Measurements from ENCODE around the gene CHRNA1. TPM values are rescaled to one million over a fixed set of nuclear protein-coding genes. Genes with fewer than 3 reads are reported as not detected.
"Not testable (repeated sequence)": the region's sequence is repeated elsewhere in the genome, so short reads cannot be mapped to it uniquely, and the experiment has no call there.

Gene CHRNA1
- total RNA-seq, 1 donor from 2014 or later = 21.1 TPM

GRCh38 chr2:174722942-174723592 lies 41.2 kb downstream of the CHRNA1 start:
- no peak for DNase-seq (ENCODE audit: extremely low read depth, low read depth, low spot score)

GRCh38 chr2:174719016-174719415 lies 45.3 kb downstream of the CHRNA1 start:
- DNase-seq (ENCODE audit: extremely low read depth, low read depth, low spot score) = no peak

- no peak for DNase-seq (ENCODE audit: extremely low read depth, low read depth, low spot score)
These were observed 45.7 kb downstream of the CHRNA1 start for GRCh38 chr2:174718591-174718990.

- no peak for DNase-seq (ENCODE audit: extremely low read depth, low read depth, low spot score)
These were observed 46.4 kb downstream of the CHRNA1 start for GRCh38 chr2:174717916-174718315.

- DNase-seq (ENCODE audit: extremely low read depth, low read depth, low spot score) = no peak
These were observed 47.0 kb downstream of the CHRNA1 start for GRCh38 chr2:174717273-174717672.

- DNase-seq (ENCODE audit: extremely low read depth, low read depth, low spot score) = no peak
These were observed 47.5 kb downstream of the CHRNA1 start for GRCh38 chr2:174716785-174717184.

GRCh38 chr2:174713686-174714085 lies 50.6 kb downstream of the CHRNA1 start:
- DNase-seq (ENCODE audit: extremely low read depth, low read depth, low spot score) = no peak

- no peak for DNase-seq (ENCODE audit: extremely low read depth, low read depth, low spot score)
These were observed 53.1 kb downstream of the CHRNA1 start for GRCh38 chr2:174711206-174711605.

GRCh38 chr2:174709416-174710004 lies 54.8 kb downstream of the CHRNA1 start:
- DNase-seq (ENCODE audit: extremely low read depth, low read depth, low spot score) = not testable (repeated sequence)

- DNase-seq (ENCODE audit: extremely low read depth, low read depth, low spot score) = no peak
These were observed 55.6 kb downstream of the CHRNA1 start for GRCh38 chr2:174708713-174709112.

- DNase-seq (ENCODE audit: extremely low read depth, low read depth, low spot score) = no peak
These were observed 59.0 kb downstream of the CHRNA1 start for GRCh38 chr2:174705321-174705720.

- no peak for DNase-seq (ENCODE audit: extremely low read depth, low read depth, low spot score)
These were observed 59.6 kb downstream of the CHRNA1 start for GRCh38 chr2:174704642-174705041.

- no peak for DNase-seq (ENCODE audit: extremely low read depth, low read depth, low spot score)
These were observed 60.2 kb downstream of the CHRNA1 start for GRCh38 chr2:174704061-174704460.

- DNase-seq (ENCODE audit: extremely low read depth, low read depth, low spot score) = no peak
These were observed 60.8 kb downstream of the CHRNA1 start for GRCh38 chr2:174703430-174703829.

- no peak for DNase-seq (ENCODE audit: extremely low read depth, low read depth, low spot score)
These were observed 61.7 kb downstream of the CHRNA1 start for GRCh38 chr2:174702541-174702940.

- no peak for DNase-seq (ENCODE audit: extremely low read depth, low read depth, low spot score)
These were observed 64.1 kb downstream of the CHRNA1 start for GRCh38 chr2:174699993-174700766.

Other genes with a start within 250 kb of the CHRNA1 start
- 14.8 and 35.2 TPM in 2 replicates for gene WIPF1, start 166.7 kb downstream of the CHRNA1 start, total RNA-seq
- 19.3 and 25.1 TPM in 2 replicates for gene CHN1, start 240.9 kb upstream of the CHRNA1 start, total RNA-seq